IMR-90 (cell line): ENCODE results near the gene MYO1H. TPM values are rescaled to one million over a fixed set of nuclear protein-coding genes. Genes with fewer than 3 reads are reported as not detected.

ENCODE experiments used
- ATAC-seq: fragments of 200-7000 bp; cut with Tn5 transposase; 2 replicates; pipeline ENCODE4 v1.9.1; 2020; ENCODE audit warnings: low read depth, mild to moderate bottlenecking, moderate library complexity
- BruUV-seq: library from RNA; stranded (reverse); fragments of 400-500 nt; replicated peaks from 2 replicates; lab custom pipeline; 2021; lab: Mats Ljungman, UMichigan
- CTCF ChIA-PET: fragments of 300-600 bp; formaldehyde crosslinking; extraction: SDS; loops from one replicate; lab custom pipeline; 2021; ENCODE audit warnings: antibody characterized with exemption; lab: Yijun Ruan, JAX
- POLR2A ChIA-PET: fragments of 300-600 bp; sonication (Branson Sonifier 250); formaldehyde crosslinking; loops from one replicate; lab custom pipeline; 2022; ENCODE audit warnings: antibody characterized with exemption; ENCODE audit not compliant: unreplicated experiment; lab: Charles Lee
- DNase-seq: peaks from one replicate; pipeline ENCODE4 v3.0.0; 2013
- H2AFZ ChIP-seq: replicated peaks from 2 replicates; pipeline ENCODE3; 2013; ENCODE audit warnings: low read length, mild to moderate bottlenecking; ENCODE audit not compliant: poor library complexity
- H2AK5ac ChIP-seq: 2 replicates; pipeline ENCODE4 v1.6.1; 2013; ENCODE audit warnings: low read depth, low read length, inconsistent platforms
- H2AK9ac ChIP-seq: replicated peaks from 2 replicates; pipeline ENCODE3; 2013; ENCODE audit warnings: mild to moderate bottlenecking, low read depth, low read length, moderate library complexity; ENCODE audit not compliant: poor library complexity
- H2BK120ac ChIP-seq: 2 replicates; pipeline ENCODE4 v1.6.1; 2013; ENCODE audit warnings: low read depth, low read length, inconsistent platforms
- H2BK15ac ChIP-seq: 3 replicates; pipeline ENCODE4 v1.6.1; 2013; ENCODE audit warnings: low read depth, low read length, inconsistent platforms
- H2BK20ac ChIP-seq: 2 replicates; pipeline ENCODE4 v1.6.1; 2013; ENCODE audit warnings: low read depth, mild to moderate bottlenecking, inconsistent platforms, low read length, moderate library complexity
- H2BK5ac ChIP-seq: 2 replicates; pipeline ENCODE4 v1.6.1; 2013; ENCODE audit warnings: mild to moderate bottlenecking, low read depth, low read length, inconsistent platforms; ENCODE audit not compliant: poor library complexity, severe bottlenecking
- H3K14ac ChIP-seq: replicated peaks from 2 replicates; pipeline ENCODE4 v1.6.1; 2013; ENCODE audit warnings: low read depth, low read length, inconsistent platforms
- H3K18ac ChIP-seq: 2 replicates; pipeline ENCODE4 v1.6.1; 2013; ENCODE audit warnings: low read depth, low read length, control low read depth
- H3K23ac ChIP-seq: 2 replicates; pipeline ENCODE4 v1.6.1; 2013; ENCODE audit warnings: low read depth, low read length, inconsistent platforms
- H3K27ac ChIP-seq: 2 replicates; pipeline ENCODE4 v1.5.1; 2013; ENCODE audit warnings: mild to moderate bottlenecking, control low read depth, low read length; ENCODE audit not compliant: insufficient read depth
- H3K27me3 ChIP-seq: 2 replicates; pipeline ENCODE4 v1.6.1; 2013; ENCODE audit warnings: low read length; ENCODE audit not compliant: control insufficient read depth, insufficient read depth
- H3K36me3 ChIP-seq: 2 replicates; pipeline ENCODE4 v1.6.1; 2013; ENCODE audit warnings: low read length, mixed read lengths; ENCODE audit not compliant: control insufficient read depth, insufficient read depth
- H3K4ac ChIP-seq: 2 replicates; pipeline ENCODE4 v1.6.1; 2013; ENCODE audit warnings: low read depth, low read length, inconsistent platforms
- H3K4me1 ChIP-seq: 2 replicates; pipeline ENCODE4 v1.6.1; 2013; ENCODE audit warnings: low read length, mixed read lengths; ENCODE audit not compliant: control insufficient read depth, insufficient read depth
- H3K4me2 ChIP-seq: 2 replicates; pipeline ENCODE4 v1.6.1; 2013; ENCODE audit warnings: low read depth, mild to moderate bottlenecking, control low read depth, low read length, moderate library complexity
- H3K4me3 ChIP-seq: 2 replicates; pipeline ENCODE4 v1.5.1; 2013; ENCODE audit warnings: low read depth, mild to moderate bottlenecking, control low read depth, low read length, moderate library complexity; ENCODE audit not compliant: insufficient read depth
- H3K56ac ChIP-seq: 2 replicates; pipeline ENCODE4 v1.6.1; 2013; ENCODE audit warnings: low read length, inconsistent platforms; ENCODE audit not compliant: insufficient read depth; ENCODE audit errors: extremely low read depth
- H3K79me1 ChIP-seq, 2 experiments: 2 replicates each; pipeline ENCODE4 v1.6.1; 2013; ENCODE audit warnings: low read length in 2 of 2, inconsistent platforms in 1 of 2, low read depth in 1 of 2
- H3K9ac ChIP-seq: 2 replicates; pipeline ENCODE4 v1.6.1; 2013; ENCODE audit warnings: low read depth, low read length, control low read depth
- H3K9me1 ChIP-seq: 2 replicates; pipeline ENCODE4 v1.6.1; 2013; ENCODE audit warnings: low read length, inconsistent platforms; ENCODE audit not compliant: insufficient read depth
- H3K9me3 ChIP-seq: 2 replicates; pipeline ENCODE4 v1.6.1; 2013; ENCODE audit warnings: low read length; ENCODE audit not compliant: control insufficient read depth, insufficient read depth
- H4K20me1 ChIP-seq: 2 replicates; pipeline ENCODE4 v1.6.1; 2013; ENCODE audit warnings: low read length, inconsistent platforms; ENCODE audit not compliant: insufficient read depth
- H4K5ac ChIP-seq: 2 replicates; pipeline ENCODE4 v1.6.1; 2013; ENCODE audit warnings: mild to moderate bottlenecking, low read depth, low read length, control low read depth
- H4K8ac ChIP-seq, 2 experiments: 2 replicates each; pipeline ENCODE4 v1.6.1; 2013; ENCODE audit warnings: low read depth in 2 of 2, low read length in 2 of 2, control low read depth in 1 of 2, inconsistent platforms in 1 of 2
- H4K91ac ChIP-seq: 2 replicates; pipeline ENCODE4 v1.6.1; 2013; ENCODE audit warnings: low read depth, low read length, inconsistent platforms; ENCODE audit not compliant: insufficient read depth
- CEBPB ChIP-seq: IDR thresholded peaks from 2 replicates; pipeline ENCODE4 v1.6.1; 2012; ENCODE audit warnings: low read depth, low read length, improper control_type of control experiment
- FOS ChIP-seq: fragments of 150-350 bp; IDR thresholded peaks from 2 replicates; pipeline ENCODE4 v1.6.1; 2016; ENCODE audit warnings: low read depth, low read length
- MAZ ChIP-seq: IDR thresholded peaks from 2 replicates; pipeline ENCODE4 v1.6.1; 2012; ENCODE audit warnings: low read depth, mild to moderate bottlenecking, low read length, improper control_type of control experiment, moderate library complexity, borderline replicate concordance
- MXI1 ChIP-seq: IDR thresholded peaks from 2 replicates; pipeline ENCODE4 v1.6.1; 2012; ENCODE audit warnings: low read depth, mild to moderate bottlenecking, low read length, moderate library complexity, borderline replicate concordance
- RAD21 ChIP-seq: IDR thresholded peaks from 2 replicates; pipeline ENCODE4 v1.6.1; 2012; ENCODE audit warnings: low read length, improper control_type of control experiment
- RFX5 ChIP-seq: IDR thresholded peaks from 2 replicates; pipeline ENCODE4 v1.8.0; 2012; ENCODE audit warnings: low read depth, mild to moderate bottlenecking, low read length, moderate library complexity
- SMC3 ChIP-seq: fragments of 150-350 bp; IDR thresholded peaks from 2 replicates; pipeline ENCODE4 v1.6.1; 2016; ENCODE audit warnings: low read depth, mild to moderate bottlenecking, antibody characterized with exemption, low read length, moderate library complexity
- WGBS, 2 experiments: methylation state at CpG; one replicate each; pipeline versions ENCODE4 v1.1.5 to v1.1.7; 2013; ENCODE audit warnings: missing lambda C conversion rate in 2 of 2; ENCODE audit not compliant: insufficient read length in 1 of 2; ENCODE audit errors: extremely low coverage in 2 of 2; 5-methylcytosine and 5-hydroxymethylcytosine counted together
- dilution Hi-C: fragments of 300-500 bp; cut with HindIII; formaldehyde crosslinking; loops from one replicate; pipeline ENCODE4 v1.14.3; 2018; ENCODE audit warnings: low sequenced_read_pairs; ENCODE audit not compliant: unreplicated experiment
- in situ Hi-C: fragments of 300-500 bp; cut with MboI; formaldehyde crosslinking; loops from 3 replicates; pipeline ENCODE4 v1.14.3; 2019; ENCODE audit warnings: low sequenced_read_pairs, inconsistent platforms, mixed read lengths
- intact Hi-C: fragments of 100-400 bp; cut with micrococcal nuclease; formaldehyde crosslinking; loops from 2 replicates; pipeline ENCODE4 v1.10.0; 2022
- polyA plus RNA-seq, 3 experiments: library from polyadenylated mRNA; depleted of rRNA; stranded (reverse); fragments of >200 nt; gene quantifications; 2 replicates each; pipeline ENCODE4 v1.2.3, GENCODE V29; 2012; ENCODE audit warnings: low replicate concordance in 1 of 3
- total RNA-seq: library from RNA; depleted of rRNA; stranded (reverse); fragments of >200 nt; gene quantifications from 2 replicates; pipeline ENCODE4 v1.2.3, GENCODE V29; 2012
- TF ChIP-seq, protein P1 (sequence below): fragments of 150-350 bp; IDR thresholded peaks from 2 replicates; pipeline ENCODE4 v1.6.1; 2016; ENCODE audit warnings: low read depth, mild to moderate bottlenecking, low read length, moderate library complexity, borderline replicate concordance

MYO1H gene
- total and polyA plus RNA-seq, 2 of the 4 experiments (the other 2 are of a cell fraction): not detected

DNA sequence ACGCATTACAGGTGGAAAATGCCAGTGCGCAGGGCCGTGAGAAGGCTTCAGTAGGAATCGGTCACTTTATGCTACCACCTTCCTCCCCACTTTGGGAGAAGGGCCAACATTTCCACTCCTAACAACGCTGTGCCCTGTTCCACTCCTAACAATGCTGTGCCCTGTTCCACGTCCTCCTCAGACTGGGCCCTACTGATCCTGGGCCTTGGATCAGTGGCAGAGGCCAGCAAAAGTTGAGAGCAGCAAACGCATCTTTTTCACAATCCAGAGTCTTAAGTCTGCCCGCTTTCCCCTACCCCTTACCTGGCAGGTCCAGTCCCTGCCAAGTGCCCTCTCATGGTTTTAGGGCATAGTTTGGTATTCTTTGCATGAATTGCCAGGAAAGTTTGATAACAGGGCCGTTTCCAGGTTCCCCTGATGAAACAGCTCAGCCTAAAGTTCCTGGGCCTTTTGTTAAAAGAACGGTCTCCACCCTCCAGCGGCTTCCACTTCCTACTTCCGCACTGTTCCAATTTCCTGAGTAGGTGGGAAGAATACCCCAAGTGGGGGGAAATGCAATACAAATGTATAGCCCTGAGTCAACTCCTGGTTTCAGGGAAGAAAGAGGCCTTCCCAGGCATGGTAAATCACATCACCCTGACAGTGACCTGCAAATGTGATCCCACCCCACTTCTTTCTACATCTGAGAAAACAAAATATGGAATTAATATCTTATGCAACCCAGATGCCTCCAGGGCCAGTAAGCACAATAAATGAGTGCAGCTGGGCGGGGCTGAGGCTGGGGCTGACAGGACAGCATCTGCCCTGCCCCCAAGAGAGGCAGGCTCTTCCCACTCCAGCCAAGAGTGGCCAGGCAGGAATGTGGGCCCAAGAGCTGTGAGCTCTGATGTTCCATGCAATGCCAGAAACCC lies 114.4 kb downstream of the MYO1H start:
- Histone ChIP-seq H2AFZ (no peak overlapping the region), H4K91ac (peak overlapping the region; percentile 98), H3K4ac (peak overlapping the region; percentile 98), H2BK15ac (peak overlapping the region; percentile 86; the same call in 2 of the 3 replicates), H2BK5ac (peak overlapping the region; percentile 96), H2BK20ac (peak overlapping the region; percentile 94), H3K9me3 (no peaks in the 10 kb centered on the region), H3K27me3 (no peaks in the 10 kb centered on the region), H2BK120ac (peak overlapping the region; percentile 96), H4K5ac (peak overlapping the region; percentile 93), H3K9me1 (peaks cover 47% of the 10 kb centered on the region), H3K36me3 (peaks cover 34% of the 10 kb centered on the region), H3K4me3 (no peak overlapping the region), H3K18ac (peak overlapping the region; percentile 82), H2AK5ac (peak overlapping the region; percentile 98), H2AK9ac (peak overlapping the region; percentile 84), H3K4me1 (peaks cover 57% of the 10 kb centered on the region), H3K14ac (peak overlapping the region; percentile 95), H4K8ac (peak overlapping the region; percentile 96 to 97), H3K79me1 (peaks cover 36 to 85% of the 10 kb centered on the region in 2 experiments), H3K23ac (peak overlapping the region; percentile 95), H3K9ac (peak overlapping the region; percentile 86), H3K4me2 (peak overlapping the region; percentile 52), H4K20me1 (peaks cover 16% of the 10 kb centered on the region; the same call in 1 of the 2 replicates), H3K27ac (peak overlapping the region; percentile 99), H3K56ac (peak overlapping the region; percentile 99)
- peak; percentile 81 for ATAC-seq
- TF ChIP-seq MXI1: 0 out of 2 replicates have a peak, but pooled peaks have one; percentile 43
- TF ChIP-seq SMC3: no peak
- TF ChIP-seq RFX5: no peak
- peak; percentile 87; the same call in 1 of the 2 replicates for TF ChIP-seq MAZ
- TF ChIP-seq, protein P1, sequence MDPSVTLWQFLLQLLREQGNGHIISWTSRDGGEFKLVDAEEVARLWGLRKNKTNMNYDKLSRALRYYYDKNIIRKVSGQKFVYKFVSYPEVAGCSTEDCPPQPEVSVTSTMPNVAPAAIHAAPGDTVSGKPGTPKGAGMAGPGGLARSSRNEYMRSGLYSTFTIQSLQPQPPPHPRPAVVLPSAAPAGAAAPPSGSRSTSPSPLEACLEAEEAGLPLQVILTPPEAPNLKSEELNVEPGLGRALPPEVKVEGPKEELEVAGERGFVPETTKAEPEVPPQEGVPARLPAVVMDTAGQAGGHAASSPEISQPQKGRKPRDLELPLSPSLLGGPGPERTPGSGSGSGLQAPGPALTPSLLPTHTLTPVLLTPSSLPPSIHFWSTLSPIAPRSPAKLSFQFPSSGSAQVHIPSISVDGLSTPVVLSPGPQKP: no peak
- no peak for TF ChIP-seq RAD21
- peak; percentile 38; the same call in 1 of the 2 replicates for TF ChIP-seq FOS
- TF ChIP-seq CEBPB: peak; percentile 91
- ChIA-PET CTCF (interaction anchor here (0.6 to 2.0 kb wide), 4 partner anchors 9 to 636 kb away, joined by 3 to 5 read pairs (median 4); no protein-coding TSS in a partner anchor), POLR2A (interaction anchor here (0.6 to 1.1 kb wide), 2 partner anchors 15 to 19 kb away, joined by 7 to 9 read pairs; partner anchors contain the start of genes KCTD10 and UBE3B)
- WGBS, 2 experiments: 90% methylated on average over 6 of the region's 13 CpGs; no CpG with 5 or more reads in 1 of the 2 experiments
- peak; percentile 95 for DNase-seq
- intact Hi-C loops (loop anchor here (2.0 kb wide), 1 partner anchor 15 kb away; the partner anchor contains the start of genes KCTD10 and UBE3B), in situ Hi-C loops (no loop called here), dilution Hi-C loops (no loop called here)
- BruUV-seq: no TSS peak
